Subcutaneous abdominal adipose tissue (tissue), 5 donors: Measurements from ENCODE around the gene ENSA.
A peak's percentile ranks its signal among the peaks of the same experiment; 100 is the strongest.

Source experiments
- H3K27ac ChIP-seq: one replicate; pipeline ENCODE4 v1.7.0; 2013; ENCODE audit warnings: low read depth, mild to moderate bottlenecking, inconsistent platforms, low read length, moderate library complexity
- H3K27me3 ChIP-seq, 5 donors: one replicate each; pipeline ENCODE4 v1.7.0; 2013; ENCODE audit warnings: low read length in 5 of 5, inconsistent platforms in 1 of 5; ENCODE audit not compliant: control insufficient read depth in 5 of 5, insufficient read depth in 4 of 5
- H3K36me3 ChIP-seq, 5 donors: one replicate each; pipeline ENCODE4 v1.7.0; 2013; ENCODE audit warnings: low read length in 5 of 5; ENCODE audit not compliant: control insufficient read depth in 5 of 5, insufficient read depth in 5 of 5
- H3K4me1 ChIP-seq, 5 donors: one replicate each; pipeline ENCODE4 v1.7.0; 2013; ENCODE audit warnings: low read length in 5 of 5, mild to moderate bottlenecking in 3 of 5, moderate library complexity in 1 of 5; ENCODE audit not compliant: control insufficient read depth in 5 of 5, insufficient read depth in 5 of 5
- H3K4me3 ChIP-seq, 5 donors: one replicate each; pipeline ENCODE4 v1.7.0; 2013; ENCODE audit warnings: low read length in 5 of 5, low read depth in 1 of 5
- H3K9ac ChIP-seq, 5 donors: one replicate each; pipeline ENCODE4 v1.7.0; 2013; ENCODE audit warnings: low read length in 5 of 5, mild to moderate bottlenecking in 4 of 5, moderate library complexity in 3 of 5
- H3K9me3 ChIP-seq, 5 donors: one replicate each; pipeline ENCODE4 v1.7.0; 2013; ENCODE audit warnings: low read length in 5 of 5; ENCODE audit not compliant: control insufficient read depth in 5 of 5
- donor health status: healthy.
- donor health status: healthy.
- donor health status: healthy.
- donor health status: healthy.
- donor health status: healthy.

ENSA gene

DNA sequence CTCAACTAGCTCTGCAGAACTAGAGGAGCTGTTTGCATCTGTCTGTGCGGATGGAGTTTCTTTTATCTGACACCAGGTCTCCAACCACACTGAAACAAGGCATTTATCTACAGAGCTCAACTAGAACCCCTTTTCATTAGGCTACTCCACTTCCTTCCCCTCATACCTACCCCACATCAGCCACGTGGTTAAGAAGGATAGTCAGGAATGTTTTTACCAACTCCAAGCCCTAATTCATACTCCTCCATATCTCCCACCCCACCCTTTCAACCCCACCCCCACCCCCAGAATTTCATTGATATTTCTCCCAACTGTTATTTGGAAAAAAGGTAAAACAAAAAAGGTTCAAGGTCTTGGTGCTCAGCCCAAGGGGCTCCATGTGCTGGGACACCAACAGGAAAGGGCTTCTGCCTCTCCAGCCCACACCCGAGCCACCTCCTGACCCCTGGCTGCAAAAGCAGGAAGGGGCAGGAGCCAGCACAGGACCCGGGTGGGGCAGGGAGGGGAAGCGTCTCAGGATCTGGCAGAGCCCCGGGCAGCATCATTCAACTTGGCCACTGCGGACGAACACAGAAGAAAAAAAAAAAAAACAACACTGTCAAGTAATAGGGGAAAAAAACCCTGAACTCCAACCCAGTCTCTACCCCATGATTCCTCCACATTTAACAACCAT lies 7.0 kb downstream of the ENSA start:
- peak overlapping the region in 3 of 5 donors; percentile 18 to 37 (median 25) for H3K9ac ChIP-seq
- peak overlapping the region; percentile 35 for H3K27ac ChIP-seq
- no peak overlapping the region for H3K4me3 ChIP-seq
- peaks cover 4 to 45% (median 35%) of the 10 kb centered on the region in 5 donors for H3K4me1 ChIP-seq
- H3K27me3 ChIP-seq = no peaks in the 10 kb centered on the region
- no peaks in the 10 kb centered on the region for H3K9me3 ChIP-seq
- H3K36me3 ChIP-seq = peaks cover 22 to 49% (median 42%) of the 10 kb centered on the region in 5 donors

DNA sequence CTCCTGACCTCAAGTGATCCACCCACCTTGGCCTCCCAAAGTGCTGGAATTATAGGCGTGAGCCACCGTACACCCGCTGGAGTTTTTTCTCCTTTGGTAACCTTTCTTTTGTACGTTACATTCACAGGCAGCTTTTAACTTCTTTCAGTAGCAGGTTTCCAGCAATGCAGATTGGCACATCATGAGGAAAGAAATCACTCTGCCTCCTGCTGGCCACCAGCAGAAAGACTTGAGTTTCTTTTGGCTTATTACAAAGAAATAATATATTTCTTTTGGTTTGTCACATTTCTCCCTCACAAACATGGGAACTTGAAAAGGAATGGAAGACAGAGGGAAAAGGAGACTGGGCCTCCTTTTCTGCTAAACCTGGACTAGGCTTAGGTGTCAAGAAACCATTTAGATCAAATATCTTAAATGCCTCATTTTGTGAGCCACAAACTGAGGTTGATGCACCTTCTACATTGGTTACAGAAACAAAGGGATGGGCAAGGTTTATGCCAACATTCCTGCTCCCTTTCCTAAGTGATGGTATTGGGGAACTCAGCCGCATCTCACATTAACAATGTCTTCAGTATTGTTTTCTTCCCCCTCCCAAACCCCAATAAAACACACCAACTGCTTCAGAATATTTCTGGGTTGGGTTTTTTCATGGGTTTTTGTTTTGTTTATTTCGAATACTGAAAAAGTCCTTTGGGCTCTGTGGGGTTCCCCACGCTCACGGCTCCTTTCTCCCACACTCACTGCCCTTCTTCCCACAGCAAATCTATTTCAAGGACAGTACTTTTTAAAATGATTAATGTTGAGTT lies 7.7 kb downstream of the ENSA start:
- Histone ChIP-seq H3K4me1 (peaks cover 4 to 45% (median 35%) of the 10 kb centered on the region in 5 donors), H3K9me3 (no peaks in the 10 kb centered on the region), H3K9ac (peak overlapping the region in 2 of 5 donors; percentile 25 to 37), H3K27ac (peak overlapping the region; percentile 35), H3K27me3 (no peaks in the 10 kb centered on the region), H3K36me3 (peaks cover 17 to 48% (median 38%) of the 10 kb centered on the region in 5 donors), H3K4me3 (no peak overlapping the region)

DNA sequence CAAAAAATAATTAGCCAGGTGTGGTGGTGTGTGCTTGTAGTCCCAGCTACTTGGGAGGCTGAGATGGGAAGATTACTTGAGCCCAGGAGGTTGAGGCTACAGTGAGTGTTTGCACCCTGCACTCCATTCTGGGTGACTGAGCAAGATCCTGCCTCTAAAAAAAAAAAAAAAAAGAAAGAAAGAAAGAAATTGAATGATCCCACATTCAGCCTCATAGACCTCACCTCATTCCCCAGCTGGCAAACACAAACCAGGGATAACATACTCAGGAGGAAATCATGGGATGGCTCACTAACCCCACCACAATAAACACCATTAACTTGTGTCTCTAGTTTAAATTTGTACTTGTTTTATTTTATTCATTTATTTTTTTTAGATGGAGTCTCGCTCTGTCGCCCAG lies 8.5 kb downstream of the ENSA start:
- H3K27me3 ChIP-seq = no peaks in the 10 kb centered on the region
- no peaks in the 10 kb centered on the region for H3K9me3 ChIP-seq
- H3K9ac ChIP-seq = peak overlapping the region in 1 of 5 donors; percentile 63
- H3K36me3 ChIP-seq = peaks cover 16 to 45% (median 30%) of the 10 kb centered on the region in 5 donors
- H3K4me3 ChIP-seq = no peak overlapping the region
- peaks cover 4 to 45% (median 35%) of the 10 kb centered on the region in 5 donors for H3K4me1 ChIP-seq
- H3K27ac ChIP-seq = peak overlapping the region; percentile 78

DNA sequence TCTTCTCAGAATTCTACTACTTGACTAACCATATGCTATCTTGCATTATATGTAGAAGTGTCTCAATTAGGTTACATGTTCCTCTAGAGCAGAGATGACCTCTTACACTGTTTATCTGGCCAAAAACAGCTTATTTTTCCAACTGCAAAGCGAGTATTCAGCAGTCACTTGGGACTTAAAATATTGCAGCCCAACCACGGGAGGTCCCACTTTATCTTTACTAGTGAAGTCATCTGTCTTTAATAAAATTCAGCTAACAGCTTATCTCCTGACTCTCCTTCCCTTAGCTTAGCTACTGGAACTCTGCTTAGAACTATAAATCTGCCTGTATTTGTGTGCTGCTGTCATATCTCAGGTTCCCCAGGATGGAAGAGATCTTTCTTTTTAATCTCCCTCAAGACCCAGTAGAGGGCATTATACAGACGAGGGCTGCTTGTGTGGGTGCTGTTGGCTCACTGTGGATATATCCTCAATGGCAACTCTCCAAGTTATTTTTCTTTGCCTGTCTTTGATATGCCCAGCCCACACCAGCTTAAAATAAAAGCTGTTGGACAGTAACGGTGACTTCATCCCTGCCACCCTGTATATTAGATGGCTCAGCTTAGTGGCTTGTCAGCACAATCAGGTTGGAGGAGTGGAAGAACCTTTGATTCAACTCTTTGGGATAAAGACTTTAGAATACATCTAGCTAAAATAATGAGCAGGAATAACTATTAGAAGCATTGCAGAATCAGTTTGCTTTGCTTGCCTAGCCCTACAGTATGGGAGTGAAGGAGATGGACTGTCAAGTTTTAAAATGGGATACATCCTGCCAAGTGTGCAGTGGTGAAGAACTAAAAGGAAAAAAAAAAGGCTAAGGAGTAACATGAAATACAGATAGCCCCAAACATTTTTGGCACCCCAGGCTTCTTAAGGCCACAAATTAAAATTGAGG lies 9.6 kb downstream of the ENSA start:
- peaks cover 4 to 45% (median 35%) of the 10 kb centered on the region in 5 donors for H3K4me1 ChIP-seq
- H3K36me3 ChIP-seq = peaks cover 8 to 34% (median 22%) of the 10 kb centered on the region in 5 donors
- H3K27ac ChIP-seq = peak overlapping the region; percentile 78
- peak overlapping the region in 4 of 5 donors; percentile 14 to 63 (median 58) for H3K9ac ChIP-seq
- H3K27me3 ChIP-seq = no peaks in the 10 kb centered on the region
- no peaks in the 10 kb centered on the region for H3K9me3 ChIP-seq
- peak overlapping the region in 1 of 5 donors; percentile 12 for H3K4me3 ChIP-seq

DNA sequence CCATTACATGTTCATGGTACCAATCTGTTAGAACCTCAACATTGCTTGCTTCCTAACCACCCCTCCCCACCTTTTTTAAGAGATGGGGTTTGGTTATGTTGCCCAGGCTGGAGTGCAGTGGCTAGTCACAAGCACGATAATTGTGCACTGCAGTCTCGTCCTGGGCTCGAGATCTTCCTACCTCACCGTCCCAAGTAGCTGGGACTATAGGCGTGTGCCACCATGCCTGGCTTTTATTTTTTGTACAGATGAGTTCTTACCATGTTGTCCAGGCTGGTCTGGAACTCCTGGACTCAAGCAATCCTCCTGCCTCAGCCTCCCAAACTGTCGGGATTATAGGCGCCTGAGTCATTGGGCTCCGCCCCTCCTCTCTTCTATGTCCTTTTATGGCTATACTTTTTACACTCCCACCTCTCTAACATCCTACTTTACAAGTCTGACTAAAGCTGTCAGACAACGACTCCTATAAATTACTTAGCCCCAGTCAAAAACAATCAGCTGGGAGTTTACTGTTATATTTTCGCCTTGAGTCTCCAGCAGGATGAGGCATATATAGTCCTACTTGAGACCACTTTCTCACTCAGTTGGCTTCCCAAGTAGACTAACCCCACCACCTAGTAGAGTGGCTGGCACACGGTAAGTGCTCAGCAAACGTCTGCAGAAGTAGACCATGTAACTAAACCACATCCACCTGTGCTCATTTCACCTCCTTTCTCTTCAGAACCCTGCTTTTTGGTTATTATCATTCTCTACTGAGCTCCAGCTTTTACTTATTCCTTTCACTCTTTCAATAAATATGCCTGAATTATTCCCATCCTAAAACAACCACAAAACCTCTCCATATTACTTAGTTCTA lies 13.8 kb downstream of the ENSA start:
- Histone ChIP-seq H3K4me3 (no peak overlapping the region), H3K4me1 (peaks cover 10 to 51% (median 47%) of the 10 kb centered on the region in 5 donors), H3K27ac (no peak overlapping the region), H3K9ac (no peak overlapping the region), H3K27me3 (no peaks in the 10 kb centered on the region), H3K36me3 (peaks cover 0 to 14% (median 3%) of the 10 kb centered on the region in 5 donors), H3K9me3 (no peaks in the 10 kb centered on the region)

DNA sequence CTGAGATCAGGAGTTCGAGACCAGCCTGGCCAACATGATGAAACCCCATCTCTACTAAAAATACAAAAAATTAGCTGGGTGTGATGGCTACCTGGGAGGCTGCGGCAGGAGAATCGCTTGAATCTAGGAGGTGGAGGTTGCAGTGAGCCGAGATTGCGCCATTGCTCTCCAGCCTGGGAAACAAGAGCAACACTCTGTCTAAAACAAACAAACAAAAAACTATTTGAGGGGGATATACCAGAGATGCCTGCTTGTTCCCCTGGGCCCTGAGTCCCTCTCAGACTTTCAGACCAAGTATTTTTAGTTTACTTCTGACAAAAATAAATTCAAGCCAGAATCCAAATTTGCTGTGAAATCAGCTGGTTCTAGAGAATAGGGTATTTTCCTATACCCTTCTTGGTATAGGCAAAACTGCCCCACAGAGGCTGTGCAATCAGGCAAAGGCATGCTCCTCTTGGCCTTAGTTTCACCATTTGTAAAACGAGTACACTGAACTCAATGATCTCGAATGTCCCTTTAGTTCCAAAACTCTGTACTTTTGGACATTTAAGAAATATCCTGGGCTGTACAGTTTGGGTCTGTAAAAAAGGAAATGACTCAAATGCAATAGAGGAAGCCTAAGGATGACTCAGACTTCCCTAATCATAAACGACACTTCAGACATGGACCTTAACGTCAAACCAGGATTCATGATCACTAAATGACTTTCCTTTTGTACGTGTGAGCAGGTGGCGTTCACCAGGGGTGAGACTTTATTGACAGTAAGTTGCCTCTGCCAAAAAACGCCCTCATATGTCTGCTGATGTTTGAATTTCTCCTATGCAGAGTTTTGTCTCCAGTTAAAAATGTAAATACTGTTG lies 16.1 kb downstream of the ENSA start:
- Histone ChIP-seq H3K9me3 (no peaks in the 10 kb centered on the region), H3K4me3 (peak overlapping the region in 3 of 5 donors; percentile 18 to 40 (median 35)), H3K27me3 (no peaks in the 10 kb centered on the region), H3K27ac (peak overlapping the region; percentile 90), H3K36me3 (peaks cover 0 to 12% (median 3%) of the 10 kb centered on the region in 5 donors), H3K4me1 (peaks cover 6 to 47% (median 34%) of the 10 kb centered on the region in 5 donors), H3K9ac (peak overlapping the region in 4 of 5 donors; percentile 51 to 63 (median 55))

DNA sequence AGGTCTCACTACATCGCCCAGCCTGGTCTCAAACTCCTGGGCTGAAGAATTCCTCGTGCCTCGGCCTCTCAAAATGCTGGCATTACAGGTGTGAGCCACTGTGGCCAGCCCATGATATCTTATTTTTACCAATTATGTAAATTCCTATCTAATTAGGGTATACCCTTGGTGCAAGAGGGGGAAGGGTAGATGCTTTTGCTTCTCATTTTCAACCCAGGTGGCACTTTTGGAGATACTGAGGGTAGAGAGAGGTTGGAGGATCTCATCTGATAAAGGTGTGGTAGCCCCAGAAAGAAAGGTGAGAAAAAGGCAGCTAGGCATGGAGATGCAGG lies 17.4 kb downstream of the ENSA start:
- H3K27me3 ChIP-seq = no peaks in the 10 kb centered on the region
- peaks cover 0 to 8% (median 3%) of the 10 kb centered on the region in 5 donors for H3K36me3 ChIP-seq
- H3K9me3 ChIP-seq = no peaks in the 10 kb centered on the region
- H3K27ac ChIP-seq = peak overlapping the region; percentile 90
- H3K9ac ChIP-seq = peak overlapping the region in 3 of 5 donors; percentile 6 to 46 (median 28)
- peak overlapping the region in 2 of 5 donors; percentile 2 to 3 for H3K4me3 ChIP-seq
- peaks cover 6 to 47% (median 34%) of the 10 kb centered on the region in 5 donors for H3K4me1 ChIP-seq

DNA sequence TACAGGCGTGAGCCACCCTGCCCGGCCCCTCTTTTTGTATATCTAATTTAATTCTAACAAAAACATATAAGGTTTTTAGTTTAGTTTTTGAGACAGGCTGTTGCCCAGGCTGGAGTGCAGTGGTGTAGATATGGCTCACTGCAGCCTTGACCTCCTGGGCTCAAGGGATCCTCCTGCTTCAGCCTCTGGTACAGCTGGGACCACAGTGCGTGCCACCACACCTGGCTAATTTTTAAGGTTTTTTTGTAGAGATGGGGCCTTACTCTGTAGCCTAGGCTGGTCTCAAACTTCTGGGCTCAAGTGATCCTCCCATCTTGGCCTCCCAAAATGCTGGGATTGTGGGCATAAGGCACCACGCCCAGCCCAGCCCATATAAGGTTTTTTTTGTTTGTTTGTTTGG lies 18.8 kb downstream of the ENSA start:
- H3K36me3 ChIP-seq = peaks cover 0 to 2% (median 0%) of the 10 kb centered on the region in 5 donors
- no peak overlapping the region for H3K9ac ChIP-seq
- H3K9me3 ChIP-seq = no peaks in the 10 kb centered on the region
- H3K4me3 ChIP-seq = no peak overlapping the region
- peak overlapping the region; percentile 80 for H3K27ac ChIP-seq
- no peaks in the 10 kb centered on the region for H3K27me3 ChIP-seq
- peaks cover 6 to 47% (median 34%) of the 10 kb centered on the region in 5 donors for H3K4me1 ChIP-seq
